ENCODE measurements around the gene FAM216B. TPM values are rescaled to one million over a fixed set of nuclear protein-coding genes. Genes with fewer than 3 reads are reported as not detected.

FAM216B gene
- polyA plus RNA-seq, 3 donors: not detected

GRCh38 chr13:42757678-42758420 is 23.5 kb upstream of the FAM216B start:
- no peaks in the 10 kb centered on the region for H3K36me3 ChIP-seq (replicated peaks in 1 of 2; ENCODE audit: control insufficient read depth in 1 of 2, insufficient read depth in 2 of 2, low read length in 2 of 2)
- H4K20me1 ChIP-seq (ENCODE audit: insufficient read depth, low read length): no peaks in the 10 kb centered on the region
- H3K4me1 ChIP-seq (ENCODE audit: control insufficient read depth in 1 of 2, insufficient read depth in 2 of 2, low read length in 2 of 2): no peaks in the 10 kb centered on the region
- Mint-ChIP-seq H3K27me3 (ENCODE audit: low read depth in 3 of 3) (peaks cover 0 to 2% (median 0%) of the 10 kb centered on the region in 3 donors), H3K36me3 (no peaks in the 10 kb centered on the region), H3K4me3 (no peak overlapping the region), H3K27ac (no peak overlapping the region), H3K4me1 (no peaks in the 10 kb centered on the region), H3K9me3 (peaks cover 0 to 6% (median 3%) of the 10 kb centered on the region in 7 donors)
- H3K79me2 ChIP-seq (ENCODE audit: insufficient read depth, low read length): no peaks in the 10 kb centered on the region
- DNase-seq: no peak
- no peak overlapping the region for H3K4me2 ChIP-seq (replicated peaks; ENCODE audit: extremely low read depth, low read length, poor library complexity, severe bottlenecking)
- no peak overlapping the region for H2AFZ ChIP-seq (ENCODE audit: insufficient read depth, low read depth, low read length, poor library complexity, severe bottlenecking)
- TF ChIP-seq CTCF (IDR thresholded peaks at IDR 0.05): no peak
- no peaks in the 10 kb centered on the region for H3K9me3 ChIP-seq (replicated peaks in 1 of 2; ENCODE audit: control insufficient read depth in 1 of 2, insufficient read depth in 1 of 2, low read length in 2 of 2)
- no peak overlapping the region for H3K9ac ChIP-seq (ENCODE audit: insufficient read depth, low read length, poor library complexity, severe bottlenecking)
- H3K27ac ChIP-seq (ENCODE audit: low read depth in 1 of 2, low read length in 2 of 2): no peak overlapping the region
- H3K4me3 ChIP-seq (replicated peaks in 1 of 3; ENCODE audit: low read depth in 2 of 3, low read length in 3 of 3): no peak overlapping the region
- no CpG with 5 or more reads among the region's 2 CpGs for WGBS (ENCODE audit: insufficient coverage)
- no peaks in the 10 kb centered on the region for H3K27me3 ChIP-seq (ENCODE audit: control insufficient read depth in 2 of 2, insufficient read depth in 2 of 2, low read length in 2 of 2)
- intact Hi-C loops (cut with micrococcal nuclease): no loop called here

- no peak overlapping the region for H3K27ac ChIP-seq (ENCODE audit: low read depth in 1 of 2, low read length in 2 of 2)
- no peaks in the 10 kb centered on the region for H4K20me1 ChIP-seq (ENCODE audit: insufficient read depth, low read length)
- no peak overlapping the region for H3K9ac ChIP-seq (ENCODE audit: insufficient read depth, low read length, poor library complexity, severe bottlenecking)
- H3K36me3 Mint-ChIP-seq: no peaks in the 10 kb centered on the region
- no peaks in the 10 kb centered on the region for H3K9me3 ChIP-seq (replicated peaks in 1 of 2; ENCODE audit: control insufficient read depth in 1 of 2, insufficient read depth in 1 of 2, low read length in 2 of 2)
- H3K4me1 ChIP-seq (ENCODE audit: control insufficient read depth in 1 of 2, insufficient read depth in 2 of 2, low read length in 2 of 2): no peaks in the 10 kb centered on the region
- H3K9me3 Mint-ChIP-seq: peaks cover 0 to 6% (median 3%) of the 10 kb centered on the region in 7 donors
- H3K4me2 ChIP-seq (replicated peaks; ENCODE audit: extremely low read depth, low read length, poor library complexity, severe bottlenecking): no peak overlapping the region
- H3K4me3 Mint-ChIP-seq: no peak overlapping the region
- H3K36me3 ChIP-seq (replicated peaks in 1 of 2; ENCODE audit: control insufficient read depth in 1 of 2, insufficient read depth in 2 of 2, low read length in 2 of 2): no peaks in the 10 kb centered on the region
- intact Hi-C loops (cut with micrococcal nuclease): no loop called here
- H3K27me3 ChIP-seq (ENCODE audit: control insufficient read depth in 2 of 2, insufficient read depth in 2 of 2, low read length in 2 of 2): no peaks in the 10 kb centered on the region
- no peak overlapping the region for H2AFZ ChIP-seq (ENCODE audit: insufficient read depth, low read depth, low read length, poor library complexity, severe bottlenecking)
- no peak for TF ChIP-seq CTCF (IDR thresholded peaks at IDR 0.05)
- no peak overlapping the region for H3K27ac Mint-ChIP-seq
- H3K4me3 ChIP-seq (replicated peaks in 1 of 3; ENCODE audit: low read depth in 2 of 3, low read length in 3 of 3): no peak overlapping the region
- DNase-seq: no peak
- WGBS (ENCODE audit: insufficient coverage): 94% methylated on average over 2 of the region's 3 CpGs
- no peaks in the 10 kb centered on the region for H3K79me2 ChIP-seq (ENCODE audit: insufficient read depth, low read length)
- no peaks in the 10 kb centered on the region for H3K4me1 Mint-ChIP-seq
- peaks cover 0 to 2% (median 0%) of the 10 kb centered on the region in 3 donors for H3K27me3 Mint-ChIP-seq (ENCODE audit: low read depth in 3 of 3)
Measured at GRCh38 chr13:42758515-42758914, 22.9 kb upstream of the FAM216B start.

Measured in CD14-positive monocyte (primary cell).